ENCODE data around the gene UTP11.
"Not testable (repeated sequence)": the region's sequence is repeated elsewhere in the genome, so short reads cannot be mapped to it uniquely, and the experiment has no call there.

UTP11 gene

DNA sequence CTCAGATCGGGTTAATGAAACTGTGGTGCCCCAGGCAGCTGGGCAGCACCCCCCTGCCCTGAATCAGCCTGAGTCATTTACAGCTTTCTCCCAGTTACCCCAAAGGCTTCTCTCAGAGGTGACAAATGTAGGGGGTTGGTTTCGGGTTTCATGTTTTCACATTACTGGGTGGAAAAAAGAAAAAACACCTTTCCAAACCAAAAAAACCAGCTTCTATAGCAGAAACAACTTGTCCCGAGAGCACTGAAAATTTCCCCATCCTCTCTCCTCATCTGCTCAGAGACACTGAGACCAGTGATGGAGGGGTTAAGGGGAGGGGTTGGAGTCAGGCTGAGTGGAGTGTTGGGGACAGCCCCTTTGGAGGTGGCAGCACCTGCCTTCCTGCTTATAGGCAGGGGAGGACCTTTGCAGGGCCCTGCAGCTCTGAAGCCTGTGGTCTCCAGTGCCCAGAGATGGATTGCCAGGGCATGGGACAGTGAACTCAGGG is 15.6 kb downstream of the UTP11 start:
- DNase-seq = no peak

DNA sequence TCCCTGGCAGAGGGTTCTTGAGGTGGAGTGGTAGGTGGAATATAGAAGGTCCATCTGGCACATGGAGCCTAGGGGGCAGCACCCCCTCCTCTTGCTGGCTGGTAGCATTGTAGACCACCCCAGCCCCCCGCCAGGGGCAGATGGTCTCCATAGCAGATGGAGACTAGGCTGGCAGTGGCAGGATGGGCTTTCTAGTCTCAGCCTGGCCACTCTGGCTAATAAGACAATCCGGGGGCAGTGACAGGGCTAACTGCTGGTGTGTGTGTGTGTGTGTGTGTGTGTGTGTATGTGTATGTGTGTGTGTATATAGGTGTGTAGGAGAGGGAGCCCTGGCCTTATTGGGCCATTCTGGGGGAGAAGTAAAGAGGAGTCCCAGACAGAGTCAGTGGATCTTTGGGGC is 16.1 kb downstream of the UTP11 start:
- no peak for DNase-seq

DNA sequence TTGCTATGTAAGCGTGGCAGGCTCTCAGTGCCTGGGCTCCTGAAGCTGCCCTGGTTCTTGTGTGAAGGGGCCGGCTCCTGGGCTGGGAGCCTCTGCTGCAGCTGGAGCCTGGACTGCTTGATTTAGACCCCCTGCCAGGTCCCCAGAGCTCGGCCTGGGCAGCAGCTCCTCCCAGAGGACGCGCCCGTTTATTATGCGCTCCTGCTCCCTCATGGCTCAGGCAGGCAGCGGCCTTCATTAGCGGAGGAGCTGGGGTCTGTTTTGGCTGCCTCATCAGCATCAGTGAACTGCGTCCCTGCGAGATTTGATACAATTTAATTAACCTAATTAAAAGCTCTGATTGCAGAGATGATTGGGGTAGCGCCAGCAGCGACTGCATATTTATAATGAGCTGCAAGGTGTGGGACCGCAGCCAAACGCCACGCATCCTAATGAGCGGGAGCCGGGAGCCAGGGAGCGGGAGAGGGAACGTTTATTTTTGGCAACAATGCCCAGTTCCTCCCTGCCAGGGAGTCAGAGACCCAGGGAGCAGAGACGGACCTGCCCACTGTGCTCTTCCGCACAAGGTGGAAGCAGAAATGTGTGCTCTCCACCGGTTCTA is 16.6 kb downstream of the UTP11 start:
- no peak for DNase-seq

DNA sequence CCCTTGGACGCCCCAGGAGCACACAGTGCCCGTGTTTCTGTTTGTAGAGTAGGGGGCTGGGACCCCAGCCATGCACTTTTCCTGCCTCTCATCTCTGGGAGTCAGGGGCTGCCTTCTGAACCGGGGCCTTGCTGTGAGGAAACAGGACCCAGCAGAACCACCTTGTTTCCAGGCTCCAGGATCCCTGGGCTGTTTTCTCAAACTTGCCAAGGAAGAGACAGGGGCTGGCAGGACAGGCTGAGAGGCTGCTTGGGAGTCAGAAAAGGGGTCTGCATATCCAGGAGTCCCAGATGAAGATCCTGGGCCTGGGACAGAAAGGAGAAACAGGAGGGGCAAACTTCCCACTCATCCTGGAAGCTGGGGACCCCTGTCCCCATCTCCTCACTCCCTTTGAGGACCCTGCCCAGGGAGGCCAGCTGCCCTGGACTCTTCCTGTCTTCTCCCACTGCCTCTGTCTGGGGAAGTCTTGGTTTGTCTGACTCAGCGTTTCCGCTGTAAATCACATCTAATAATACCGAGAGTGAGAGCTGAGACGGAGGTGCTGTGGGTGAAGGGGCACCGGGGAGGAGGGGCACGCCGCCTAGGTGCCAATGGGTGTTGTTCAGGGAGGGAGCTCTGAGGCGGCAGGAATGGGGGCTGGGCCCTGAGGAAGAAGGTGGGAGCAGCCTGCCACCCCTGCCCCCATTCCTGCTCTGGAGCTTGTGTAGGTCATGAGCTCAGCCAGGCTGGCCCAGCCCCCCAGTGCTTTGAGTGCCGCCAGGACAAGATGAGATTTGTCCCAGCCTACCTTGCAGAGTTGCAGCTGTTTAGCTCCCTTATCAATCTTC is 17.4 kb downstream of the UTP11 start:
- DNase-seq = no peak

DNA sequence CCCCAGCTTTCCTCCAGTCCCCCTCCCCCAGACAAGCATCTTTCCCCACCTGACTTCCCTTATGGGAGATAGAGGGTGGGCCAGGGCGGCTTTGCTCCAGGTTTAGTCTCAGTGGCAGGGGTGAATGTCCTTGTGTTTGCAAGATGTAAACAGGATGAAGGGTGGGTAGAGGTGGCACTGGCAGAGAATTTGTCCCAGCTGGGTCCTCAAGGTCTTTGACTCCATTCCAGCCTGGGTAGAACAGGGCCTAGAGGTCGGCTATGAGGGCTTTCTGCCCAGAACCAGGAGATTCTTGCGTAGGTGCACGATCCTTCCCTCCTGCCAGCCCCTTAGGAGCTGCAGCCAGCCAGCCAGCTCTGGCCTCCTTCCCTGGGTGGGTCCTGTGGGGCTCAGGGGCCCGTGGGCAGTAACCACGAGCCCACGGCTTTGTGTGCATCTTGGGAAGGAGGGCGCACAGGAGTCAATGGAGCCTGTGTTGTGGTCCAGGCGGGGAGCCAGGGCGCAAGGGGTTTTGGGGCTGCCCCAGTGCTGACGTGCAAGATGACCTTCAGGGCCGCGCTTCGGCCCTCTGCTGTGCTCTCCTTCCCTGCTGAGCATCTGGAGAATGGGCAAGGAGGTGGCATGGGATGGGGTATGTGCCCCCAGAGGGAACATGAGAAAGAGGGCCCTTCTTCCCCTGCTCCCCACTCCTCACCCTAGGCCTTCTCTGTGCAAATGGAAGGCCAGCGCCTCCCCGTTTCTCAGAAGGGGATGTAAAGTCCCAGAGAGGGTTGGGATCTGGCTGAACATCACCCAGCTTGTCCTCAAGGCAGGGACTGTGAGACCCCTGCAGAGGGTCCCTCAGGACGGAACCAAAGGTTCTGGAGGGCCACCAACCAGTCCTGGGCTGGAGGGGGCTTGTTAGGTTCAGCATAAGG is 18.3 kb downstream of the UTP11 start:
- DNase-seq = no peak

DNA sequence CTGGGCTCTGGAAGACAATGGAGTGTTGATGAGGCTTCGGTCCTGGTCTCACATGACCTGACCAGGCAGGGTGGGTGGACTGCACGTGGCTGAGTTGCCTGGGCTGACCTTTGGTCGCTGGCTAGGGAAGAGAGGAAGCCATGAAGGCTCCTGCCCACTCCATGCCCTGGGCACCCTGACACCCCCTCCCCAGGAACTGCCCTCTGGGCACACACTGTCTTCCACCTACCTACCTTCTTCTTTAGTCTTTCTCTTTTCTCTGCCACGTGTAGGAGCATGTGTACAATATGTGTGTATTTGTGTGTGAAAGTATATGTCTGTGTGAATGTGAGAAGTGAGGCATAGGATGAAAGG is 19.0 kb downstream of the UTP11 start:
- no peak for DNase-seq

DNA sequence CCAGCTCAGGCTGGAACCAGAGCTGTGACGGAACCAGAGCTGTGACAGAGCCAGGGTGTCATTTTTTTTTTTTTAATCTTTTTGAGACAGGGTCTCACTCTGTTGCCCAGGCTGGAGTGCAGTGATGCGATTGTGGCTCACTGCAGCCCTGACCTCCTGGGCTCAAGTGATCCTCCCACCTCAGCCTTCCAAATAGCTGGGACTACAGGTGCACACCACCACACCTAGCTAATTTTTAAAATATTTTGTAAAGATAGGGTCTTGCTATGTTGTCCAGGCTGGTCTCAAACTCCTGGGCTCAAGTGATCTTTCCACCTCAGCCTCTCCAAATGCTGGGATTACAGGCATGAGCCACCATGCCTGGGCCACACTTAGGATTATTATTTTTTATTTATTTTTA is 20.5 kb downstream of the UTP11 start:
- DNase-seq = not testable (repeated sequence)

DNA sequence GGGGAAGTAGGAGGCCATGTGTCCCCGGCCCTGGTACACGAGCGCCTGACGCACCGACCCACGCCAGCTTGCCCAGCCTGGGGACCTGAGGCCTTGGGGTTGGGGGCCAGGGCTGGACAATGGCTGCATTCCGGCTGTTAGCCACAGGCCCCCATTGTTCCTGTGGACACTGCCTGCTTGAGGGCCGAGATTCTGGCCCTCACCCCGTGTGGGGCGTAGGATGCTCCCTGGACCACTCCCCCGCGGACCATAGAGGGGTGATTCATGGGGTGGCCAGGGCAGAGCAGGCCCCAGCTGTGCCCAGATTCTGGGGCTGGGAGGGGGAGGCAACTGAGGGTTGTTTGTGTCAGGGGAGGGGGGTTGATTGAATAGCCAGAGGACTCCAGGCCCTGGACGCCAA is 22.3 kb downstream of the UTP11 start:
- DNase-seq = no peak

DNA sequence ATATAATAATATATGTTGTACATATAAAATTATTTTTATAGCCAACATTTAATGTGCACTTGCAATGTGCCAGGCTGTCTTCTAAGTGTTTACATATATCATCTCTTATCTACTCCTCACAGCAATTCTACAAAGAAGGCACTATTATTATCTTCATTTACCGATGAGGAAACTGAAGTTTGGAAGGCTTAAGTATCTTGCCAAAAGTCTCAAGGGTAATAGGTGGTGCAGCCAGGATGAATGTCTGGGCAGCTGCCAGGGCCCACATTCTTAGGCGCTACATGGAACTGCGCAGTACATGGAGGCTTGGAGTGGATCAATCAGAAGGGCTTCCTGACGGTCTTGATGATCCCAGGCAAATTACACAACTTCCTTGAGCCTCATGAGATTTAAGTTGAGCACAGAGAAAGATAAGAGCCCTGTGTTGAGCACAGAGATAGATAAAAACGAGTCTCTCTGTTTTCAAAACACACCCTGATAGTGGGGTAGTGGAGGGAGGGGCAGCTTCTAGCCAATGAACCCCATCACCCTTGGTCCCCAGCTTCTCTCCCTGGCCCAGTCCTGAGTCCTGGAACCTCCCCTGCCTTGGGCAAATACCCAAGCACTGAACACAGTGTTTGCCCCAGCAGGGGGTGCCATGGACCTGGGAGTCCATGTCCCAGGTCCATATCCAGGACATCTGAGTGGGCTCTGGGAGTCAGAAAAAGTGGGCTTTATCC is 24.8 kb downstream of the UTP11 start:
- DNase-seq = no peak

DNA sequence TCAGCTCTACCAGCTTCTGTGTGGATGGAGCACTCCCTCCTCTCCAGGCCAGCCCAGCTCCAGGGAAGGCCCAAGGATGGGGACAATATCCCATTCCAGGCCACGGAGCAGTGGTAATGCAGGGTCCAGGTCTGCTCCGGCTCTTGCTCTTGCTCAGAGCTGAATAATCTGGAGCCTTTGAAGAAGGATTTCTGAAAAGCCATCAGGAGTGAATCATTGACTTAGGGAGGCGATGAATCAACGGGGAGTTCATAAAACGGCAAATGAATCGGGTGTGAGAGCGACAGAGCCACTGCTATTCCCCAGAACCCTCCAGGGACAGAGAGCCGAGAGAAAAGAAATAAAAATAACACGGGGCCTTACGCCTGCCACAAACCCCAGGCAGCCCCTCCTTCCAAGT is 26.3 kb downstream of the UTP11 start:
- no peak for DNase-seq

DNA sequence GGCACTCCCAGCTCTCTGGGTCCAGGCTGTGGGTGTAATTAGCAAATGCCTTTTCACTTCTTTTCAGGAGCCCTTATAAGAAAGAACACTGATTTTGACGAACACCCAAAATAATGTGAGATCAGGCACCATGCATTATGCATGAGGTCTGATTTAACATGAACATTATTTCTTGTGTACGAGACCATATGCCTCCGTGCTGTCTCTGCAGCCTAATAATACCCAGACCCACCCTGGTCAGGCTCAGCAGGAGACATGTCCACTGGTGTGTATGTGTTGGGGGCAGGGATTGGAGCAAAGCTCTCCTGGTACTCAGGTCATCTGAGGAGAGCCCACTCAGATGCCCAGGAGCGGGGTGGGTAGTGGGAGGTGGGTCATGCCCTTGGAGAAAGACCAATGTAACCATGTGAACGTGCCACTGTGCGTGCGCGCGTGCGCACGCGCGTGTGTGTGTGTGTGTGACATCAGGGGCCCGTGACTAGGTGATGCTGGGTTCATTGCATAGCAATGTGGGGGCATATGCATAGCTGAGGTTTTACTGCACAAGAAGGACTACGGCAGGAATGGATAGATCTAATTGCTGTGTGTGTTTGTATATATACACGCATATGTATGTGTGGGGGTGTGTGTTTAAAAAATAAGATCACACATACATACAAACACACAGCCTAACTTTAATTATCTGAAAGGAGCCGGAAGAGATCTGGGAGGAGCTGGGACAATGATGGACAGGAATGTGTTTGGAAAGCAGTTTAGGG is 27.0 kb downstream of the UTP11 start:
- DNase-seq = no peak

DNA sequence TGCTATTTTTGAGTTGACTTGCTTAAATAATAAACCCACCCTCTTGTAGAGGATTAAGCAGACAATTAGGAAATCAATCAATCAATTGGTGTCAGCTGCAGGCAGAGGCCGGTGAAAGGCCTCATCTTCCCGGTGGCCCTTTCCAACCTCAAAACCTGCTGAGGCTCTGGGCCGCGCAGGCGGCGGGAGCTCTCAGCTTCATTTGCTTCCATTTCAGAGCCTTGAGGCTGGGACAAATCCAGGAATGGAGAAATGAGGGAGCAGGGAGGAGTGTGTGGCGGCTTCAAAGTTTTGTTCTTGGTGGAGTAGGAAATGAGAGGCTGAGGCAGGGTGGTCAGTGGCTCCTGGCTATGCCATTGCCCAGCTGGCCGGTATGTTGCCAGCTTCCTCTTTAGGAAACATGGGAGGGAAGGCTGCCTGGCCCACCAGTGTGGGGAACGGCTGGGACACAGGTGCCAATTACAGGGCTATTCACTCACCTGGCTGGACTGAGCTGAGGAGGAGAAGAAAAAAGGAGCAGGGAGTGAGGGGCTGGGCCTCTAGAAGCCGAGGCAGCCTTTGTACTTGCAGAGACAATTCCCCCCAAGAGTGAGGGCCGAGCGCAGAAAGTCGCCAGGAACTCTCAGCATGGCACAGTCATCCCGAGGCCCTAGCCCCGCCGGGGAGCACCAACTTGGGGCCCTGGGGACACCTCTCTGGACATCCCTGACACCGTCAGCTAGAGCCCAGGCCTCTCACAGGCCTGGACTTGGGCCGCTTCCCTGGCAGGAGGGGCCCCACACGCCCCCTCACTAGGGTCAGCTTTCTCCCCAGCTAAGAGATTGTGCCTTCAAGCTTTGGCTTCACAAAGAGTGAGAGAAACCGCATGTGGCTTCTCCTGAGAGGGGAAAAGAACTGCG is 29.7 kb downstream of the UTP11 start:
- no peak for DNase-seq

DNA sequence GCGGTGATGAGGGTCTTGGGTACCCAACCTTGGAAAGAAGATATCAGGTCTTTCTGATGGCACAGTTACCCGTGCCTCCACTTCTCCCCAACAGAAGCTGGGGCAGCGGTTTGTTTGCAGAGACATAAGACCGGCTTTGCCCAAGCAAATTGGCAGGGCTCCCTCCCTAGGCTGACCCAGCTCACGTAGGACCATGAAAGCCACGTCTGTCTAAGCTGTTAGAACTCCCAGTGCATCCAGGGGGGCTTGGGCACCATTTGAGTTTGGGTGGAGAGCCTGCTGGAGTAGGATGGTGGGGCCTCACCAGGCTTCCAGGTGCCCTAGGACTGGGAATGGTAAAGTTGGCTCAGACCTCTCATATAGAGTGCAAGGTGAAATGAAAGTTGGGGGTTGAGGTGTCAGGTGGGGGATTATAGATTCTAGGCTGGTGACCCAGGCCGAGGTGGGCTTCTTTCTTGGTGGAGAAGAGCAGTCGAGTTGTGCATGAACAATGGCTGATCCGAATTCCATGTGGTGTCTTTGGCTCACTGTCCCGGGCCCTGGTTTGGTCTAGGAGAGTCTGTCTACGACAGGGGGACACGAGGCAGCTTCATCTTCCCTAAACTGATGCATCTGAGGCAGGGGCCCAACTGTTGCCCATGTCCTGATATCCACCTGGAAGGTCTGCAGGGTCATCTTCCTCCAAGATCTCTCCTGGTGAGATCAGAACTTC is 30.7 kb downstream of the UTP11 start:
- no peak for DNase-seq

DNA sequence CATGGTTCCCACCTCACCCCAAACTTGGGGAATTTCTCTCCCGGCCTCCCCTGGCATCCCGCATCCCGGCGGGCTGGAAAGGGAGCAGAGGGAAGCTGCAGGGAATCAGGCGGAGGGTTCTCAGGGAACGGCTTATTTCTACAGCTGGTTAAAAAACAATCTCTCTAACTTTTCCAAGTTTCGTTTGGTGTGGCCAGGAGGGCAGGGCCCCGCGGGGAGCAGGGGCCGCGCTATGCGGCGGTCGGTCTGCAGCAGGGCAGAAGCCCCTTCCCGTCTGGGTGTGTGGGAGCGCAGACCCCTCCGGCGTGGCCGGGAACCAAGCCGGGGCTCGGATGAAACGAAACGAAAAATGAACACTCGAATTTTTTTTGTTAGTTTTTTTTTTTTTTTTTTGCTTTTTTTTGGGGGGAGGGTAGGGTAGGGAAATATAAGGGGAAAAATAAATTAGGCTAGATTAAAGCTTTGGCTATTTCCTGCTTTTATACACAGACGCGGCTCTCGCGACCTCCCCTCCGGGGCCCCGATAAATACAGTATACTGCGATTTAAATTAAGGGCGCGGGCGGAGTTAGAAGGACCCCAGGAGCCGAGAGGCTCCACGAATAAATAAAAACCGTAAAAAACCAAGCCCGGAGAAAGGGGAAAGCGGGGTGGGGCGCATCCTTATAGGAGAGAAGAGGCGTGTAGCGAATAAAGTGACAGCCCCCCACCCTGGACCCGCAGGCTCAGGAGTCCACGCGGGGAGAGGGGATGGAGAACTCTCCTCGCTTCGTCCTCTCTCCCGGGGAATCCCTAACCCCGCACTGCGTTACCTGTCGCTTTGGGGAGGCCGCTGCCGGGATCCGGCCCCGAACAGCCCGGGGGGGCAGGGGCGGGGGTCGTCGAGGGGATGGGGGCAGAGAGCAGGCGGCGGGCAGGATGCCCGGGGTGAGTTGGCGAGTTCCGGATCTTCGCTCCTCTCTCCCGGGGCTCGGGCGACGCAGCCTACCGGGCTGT is 32.0 kb downstream of the UTP11 start:
- no peak for DNase-seq

DNA sequence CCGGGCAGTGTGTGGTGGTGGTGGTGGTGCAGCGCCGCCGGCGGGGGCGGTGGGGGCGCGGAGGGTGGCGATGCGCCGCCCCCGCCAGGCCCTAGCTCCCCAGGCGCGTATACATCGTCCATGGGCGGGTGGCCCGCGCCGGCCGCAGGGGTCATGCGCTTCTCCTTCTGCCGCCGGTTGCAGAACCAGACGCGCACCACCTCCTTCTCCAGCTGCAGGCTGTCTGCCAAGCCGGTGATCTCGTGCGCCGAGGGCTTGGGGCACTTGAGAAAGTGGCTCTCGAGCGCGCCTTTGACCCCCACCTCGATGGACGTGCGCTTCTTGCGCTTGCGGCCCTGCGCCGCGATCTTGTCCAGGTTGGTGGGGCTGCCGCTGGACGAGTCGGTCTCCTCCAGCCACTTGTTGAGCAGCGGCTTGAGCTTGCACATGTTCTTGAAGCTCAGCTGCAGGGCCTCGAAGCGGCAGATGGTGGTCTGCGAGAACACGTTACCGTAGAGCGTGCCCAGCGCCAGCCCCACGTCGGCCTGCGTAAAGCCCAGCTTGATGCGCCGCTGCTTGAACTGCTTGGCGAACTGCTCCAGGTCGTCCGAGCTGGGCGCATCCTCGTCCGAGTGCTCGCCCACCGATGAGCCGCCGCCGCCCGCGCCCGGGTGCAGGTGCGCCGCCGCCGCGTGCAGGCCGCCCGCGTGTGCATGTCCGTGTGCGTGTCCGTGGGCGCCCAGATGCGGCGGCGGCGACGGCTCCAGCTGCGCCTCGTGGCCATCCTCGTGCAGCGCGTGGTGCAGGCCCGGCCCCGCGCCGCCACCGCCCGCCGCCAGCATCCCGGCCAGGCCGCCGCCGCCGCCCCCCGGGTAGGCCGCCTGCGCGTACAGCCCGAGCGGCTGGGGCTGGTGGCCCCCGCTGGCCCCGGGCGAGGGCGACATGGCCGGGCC is 33.1 kb downstream of the UTP11 start:
- DNase-seq = no peak

DNA sequence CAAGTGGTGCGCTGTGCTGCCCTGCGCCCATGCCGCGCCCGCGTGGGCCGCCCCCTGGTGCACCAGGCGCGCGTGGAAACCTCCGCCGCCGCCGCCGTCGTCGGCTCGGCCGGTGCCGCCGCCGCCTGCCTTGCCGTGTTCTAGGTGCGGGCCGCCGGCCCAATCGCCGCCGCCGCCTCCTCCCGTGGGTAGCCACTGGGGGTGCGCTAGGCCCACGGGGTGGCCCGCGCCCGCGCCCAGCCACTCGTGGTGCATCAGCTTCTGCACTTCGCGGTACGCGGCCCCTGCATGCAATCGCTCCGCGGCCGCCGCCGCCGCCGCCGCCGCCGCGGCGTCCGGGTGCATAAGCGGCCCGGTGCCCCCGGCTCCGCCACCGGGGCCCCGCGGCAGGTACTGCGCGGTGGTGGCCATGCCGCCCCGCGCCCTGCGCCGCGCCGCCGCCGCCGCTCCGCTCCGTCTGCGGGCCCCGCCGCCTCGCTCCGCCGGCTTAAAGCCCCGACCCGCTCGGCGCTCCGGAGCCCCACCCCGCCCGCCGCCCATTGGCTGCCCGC is 33.9 kb downstream of the UTP11 start, which contains the start of gene POU3F1:
Gene POU3F1, minus strand, starts transcription at position 461 of the 551 bp plus-strand sequence. Its CDS starts 50 bp downstream, at position 411.
- DNase-seq = no peak

DNA sequence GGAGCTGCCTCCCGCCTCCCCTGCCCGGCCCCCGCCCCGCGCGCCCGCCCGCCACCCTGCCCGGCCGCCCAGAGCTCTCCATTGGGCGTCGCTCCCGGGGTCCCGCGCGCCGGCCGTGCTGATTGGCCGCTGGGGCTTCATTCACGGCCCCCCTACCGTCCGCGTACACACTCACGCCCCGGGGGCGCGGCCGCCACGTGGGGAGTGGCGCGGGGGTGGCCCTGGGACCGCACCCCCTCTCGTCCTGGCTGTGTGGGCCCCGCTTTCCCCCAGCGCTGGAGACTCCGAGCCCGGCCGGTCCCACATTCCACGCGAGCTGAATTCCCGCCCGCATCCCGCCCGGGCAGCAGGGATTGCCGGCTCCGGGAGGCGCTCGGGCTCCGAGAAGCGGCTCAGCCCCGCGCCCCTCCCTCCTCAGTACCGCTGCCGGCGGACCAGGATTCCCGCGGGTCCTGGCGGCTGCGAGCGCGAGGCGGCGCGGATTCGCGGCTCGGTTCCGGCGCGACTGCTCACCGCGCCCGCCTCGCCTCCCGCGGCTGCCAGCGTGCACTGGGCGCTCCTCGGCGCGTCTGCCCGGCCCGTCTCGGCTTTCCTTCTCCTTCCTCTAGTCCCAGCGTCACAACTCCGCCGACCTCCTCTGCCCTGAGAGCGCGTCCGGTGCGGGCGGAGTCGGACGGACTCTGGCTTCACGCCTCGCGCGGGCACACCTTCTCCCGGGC is 34.5 kb downstream of the UTP11 start:
- no peak for DNase-seq
